HepG2 (cell line): ENCODE measurements around the gene JAK1. TPM values are rescaled to one million over a fixed set of nuclear protein-coding genes. Genes with fewer than 3 reads are reported as not detected.

Source experiments
- BCLAF1 ChIP-seq: fragments of 450-650 bp; IDR thresholded peaks from 2 replicates; pipeline ENCODE4 v1.6.1; 2017; ENCODE audit warnings: mild to moderate bottlenecking
- FIP1L1 ChIP-seq: fragments of 200-400 bp; formaldehyde crosslinking; IDR thresholded peaks from 2 replicates; pipeline ENCODE4 v1.6.1; 2018; ENCODE audit warnings: low read depth, mild to moderate bottlenecking, low read length, moderate library complexity, borderline replicate concordance; ENCODE audit not compliant: insufficient read depth
- FOXP1 ChIP-seq, 2 experiments: fragments of 450-650 bp in 1 of 2; IDR thresholded peaks; 2 replicates each; pipeline ENCODE4 v1.6.1; 2017 to 2018; ENCODE audit warnings: antibody characterized with exemption in 1 of 2
- KLF13 ChIP-seq: sonication (generic); formaldehyde crosslinking; IDR thresholded peaks from 2 replicates; pipeline ENCODE4 v1.4.0; 2020; ENCODE audit warnings: mild to moderate bottlenecking, missing genetic modification reagents
- MZF1 ChIP-seq: sonication (generic); formaldehyde crosslinking; IDR thresholded peaks from 2 replicates; pipeline ENCODE4 v1.8.1; 2023; ENCODE audit warnings: mild to moderate bottlenecking, missing genetic modification reagents, borderline replicate concordance
- RXRA ChIP-seq: sonication (generic); formaldehyde crosslinking; IDR thresholded peaks from 2 replicates; pipeline ENCODE4 v1.5.1; 2020; ENCODE audit warnings: missing genetic modification reagents
- SAFB2 ChIP-seq: sonication (generic); formaldehyde crosslinking; IDR thresholded peaks from 2 replicates; pipeline ENCODE4 v1.5.1; 2020; ENCODE audit warnings: missing genetic modification reagents, low read depth, mild to moderate bottlenecking, borderline replicate concordance
- SNAPC2 ChIP-seq: sonication (generic); formaldehyde crosslinking; IDR thresholded peaks from 2 replicates; pipeline ENCODE4 v1.8.1; 2022; ENCODE audit warnings: mild to moderate bottlenecking, missing genetic modification reagents
- SNAPC4 ChIP-seq: sonication (generic); formaldehyde crosslinking; IDR thresholded peaks from 2 replicates; pipeline ENCODE4 v1.4.0; 2020; ENCODE audit warnings: mild to moderate bottlenecking, missing genetic modification reagents
- SOX6 ChIP-seq, 2 experiments: fragments of 450-650 bp in 1 of 2; sonication (generic) in 1 of 2; formaldehyde crosslinking in 1 of 2; IDR thresholded peaks; 2 replicates each; pipeline versions ENCODE4 v1.4.0 to v1.6.1; 2017 to 2020; ENCODE audit warnings: antibody characterized with exemption in 1 of 2, mild to moderate bottlenecking in 1 of 2, missing genetic modification reagents in 1 of 2
- SP140L ChIP-seq: sonication (generic); formaldehyde crosslinking; IDR thresholded peaks from 2 replicates; pipeline ENCODE4 v1.4.0; 2020; ENCODE audit warnings: missing genetic modification reagents, borderline replicate concordance
- SP5 ChIP-seq: IDR thresholded peaks from 2 replicates; pipeline ENCODE4 v1.6.1; 2016; ENCODE audit warnings: low read depth, borderline replicate concordance
- STAT5B ChIP-seq: sonication (generic); formaldehyde crosslinking; IDR thresholded peaks from 2 replicates; pipeline ENCODE4 v1.4.0; 2020; ENCODE audit warnings: missing genetic modification reagents
- THAP8 ChIP-seq: sonication (generic); formaldehyde crosslinking; IDR thresholded peaks from 2 replicates; pipeline ENCODE4 v1.5.1; 2020; ENCODE audit warnings: missing genetic modification reagents, mild to moderate bottlenecking, borderline replicate concordance
- ZFP90 ChIP-seq: sonication (generic); formaldehyde crosslinking; IDR thresholded peaks from 2 replicates; pipeline ENCODE4 v1.8.0; 2022; ENCODE audit warnings: missing genetic modification reagents, mild to moderate bottlenecking, inconsistent platforms, borderline replicate concordance
- ZNF160 ChIP-seq: sonication (generic); formaldehyde crosslinking; IDR thresholded peaks from 2 replicates; pipeline ENCODE4 v1.8.0; 2022; ENCODE audit warnings: mild to moderate bottlenecking, inconsistent platforms, missing genetic modification reagents
- ZNF574 ChIP-seq: sonication (generic); formaldehyde crosslinking; IDR thresholded peaks from 2 replicates; pipeline ENCODE4 v1.4.0; 2020; ENCODE audit warnings: missing genetic modification reagents
- ZNF720 ChIP-seq: sonication (generic); formaldehyde crosslinking; IDR thresholded peaks from 2 replicates; pipeline ENCODE4 v1.4.0; 2020; ENCODE audit warnings: missing genetic modification reagents
- polyA plus RNA-seq, 8 experiments: library from polyadenylated mRNA; depleted of rRNA in 3 of 8; stranded (reverse) in 7 of 8; unstranded in 1 of 8; fragments of >200 nt; fragmentation: Illumina TruSeq in 4 of 8; extraction: Trizol in 4 of 8; gene quantifications; 2 replicates each; pipeline versions ENCODE4 v1.2.1 to v1.2.3, GENCODE V29; 2011 to 2016; ENCODE audit warnings: low read depth in 4 of 8, missing spikeins in 1 of 8, mixed read lengths in 1 of 8; ENCODE audit not compliant: insufficient read depth in 1 of 8
- total RNA-seq, 5 experiments: library from RNA; depleted of rRNA; stranded (reverse); fragments of >200 nt; fragmentation: Illumina TruSeq; extraction: Trizol; gene quantifications; 2 replicates each; pipeline ENCODE4 v1.2.3, GENCODE V29; 2016; ENCODE audit warnings: low read depth in 1 of 5

Gene JAK1
- total and polyA plus RNA-seq, 2 of the 13 experiments (the other 11 are each of a cell fraction or from before 2014, with no cell fraction given), result 23.9 to 42.4 TPM

GRCh38 chr1:64967381-64967780 is 1.0 kb upstream of the JAK1 start (continued):
- TF ChIP-seq BCLAF1 (no peak), KLF13 (CRISPR knock-in tag) (no peak), STAT5B (CRISPR knock-in tag) (no peak), SOX6 (IDR thresholded peaks at IDR 0.05) (no peak), SOX6 (CRISPR knock-in tag; IDR thresholded peaks at IDR 0.05) (peak; percentile 14; the same call in 1 of the 2 replicates), THAP8 (CRISPR knock-in tag) (no peak), SAFB2 (CRISPR knock-in tag) (no peak; the same call in 1 of the 2 replicates), MZF1 (CRISPR knock-in tag) (no peak), RXRA (no peak), ZNF720 (CRISPR knock-in tag) (no peak), ZNF160 (CRISPR knock-in tag) (0 out of 2 replicates have a peak, but pooled peaks have one; percentile 36), SNAPC2 (CRISPR knock-in tag) (no peak), SP140L (CRISPR knock-in tag) (no peak), FOXP1 (IDR thresholded peaks at IDR 0.05) (no peak), FOXP1 (CRISPR knock-in tag; IDR thresholded peaks at IDR 0.05) (no peak), SP5 (CRISPR knock-in tag) (no peak), SNAPC4 (0 out of 2 replicates have a peak, but pooled peaks have one; percentile 44), ZNF574 (CRISPR knock-in tag) (0 out of 2 replicates have a peak, but pooled peaks have one; percentile 31), FIP1L1 (no peak), ZFP90 (CRISPR knock-in tag) (no peak)
